CD4-positive, alpha-beta memory T cell (primary cell): Measurements from ENCODE around the gene SUN1. TPM values are rescaled to one million over a fixed set of nuclear protein-coding genes. Genes with fewer than 3 reads are reported as not detected.

Source experiments
- CTCF ChIA-PET: fragments of 350-600 bp; sonication (Branson Sonifier 250); formaldehyde crosslinking; loops from one replicate; lab custom pipeline; 2021; ENCODE audit warnings: inconsistent platforms; ENCODE audit not compliant: partially characterized antibody; lab: Charles Lee
- POLR2A ChIA-PET: fragments of 350-600 bp; sonication (Branson Sonifier 250); formaldehyde crosslinking; loops from one replicate; lab custom pipeline; 2021; ENCODE audit not compliant: partially characterized antibody; lab: Charles Lee
- DNase-seq, 5 donors: peaks; one replicate each; pipeline versions ENCODE4 v3.0.0 to v3.0.0-alpha.2; 2020 to 2022; ENCODE audit warnings: mixed read lengths in 1 of 5
- H3K27ac ChIP-seq: one replicate; pipeline ENCODE4 v1.7.0; 2013; ENCODE audit warnings: low read depth, low read length
- H3K27me3 ChIP-seq: 2 replicates; pipeline ENCODE4 v1.7.0; 2013; ENCODE audit warnings: mild to moderate bottlenecking, low read length, moderate library complexity; ENCODE audit not compliant: insufficient read depth
- H3K36me3 ChIP-seq: 2 replicates; pipeline ENCODE4 v1.7.0; 2013; ENCODE audit warnings: mild to moderate bottlenecking, low read length, moderate library complexity; ENCODE audit not compliant: insufficient read depth
- H3K4me1 ChIP-seq: 2 replicates; pipeline ENCODE4 v1.7.0; 2013; ENCODE audit warnings: mild to moderate bottlenecking, low read length, moderate library complexity; ENCODE audit not compliant: insufficient read depth
- H3K4me3 ChIP-seq, 2 donors: one replicate each; pipeline ENCODE4 v1.7.0; 2013; ENCODE audit warnings: low read length in 2 of 2, mild to moderate bottlenecking in 1 of 2
- H3K9me3 ChIP-seq, 2 donors: one replicate each; pipeline ENCODE4 v1.7.0; 2013; ENCODE audit warnings: low read length in 2 of 2, control low read depth in 1 of 2; ENCODE audit not compliant: control insufficient read depth in 1 of 2
- H3K27ac Mint-ChIP-seq, 7 donors: one replicate each; pipeline ENCODE4 v1.8.0; 2020 to 2021; ENCODE audit warnings: mixed read lengths in 7 of 7, mild to moderate bottlenecking in 6 of 7, inconsistent platforms in 3 of 7, moderate library complexity in 3 of 7
- H3K27me3 Mint-ChIP-seq, 2 donors: one replicate each; pipeline ENCODE4 v1.8.0; 2020 to 2021; ENCODE audit warnings: mixed read lengths in 2 of 2
- H3K36me3 Mint-ChIP-seq, 2 donors: one replicate each; pipeline ENCODE4 v1.8.0; 2020 to 2021; ENCODE audit warnings: mixed read lengths in 2 of 2, inconsistent platforms in 1 of 2, mild to moderate bottlenecking in 1 of 2
- H3K4me1 Mint-ChIP-seq, 4 donors: one replicate each; pipeline ENCODE4 v1.8.0; 2020 to 2021; ENCODE audit warnings: mixed read lengths in 4 of 4, mild to moderate bottlenecking in 1 of 4
- H3K4me3 Mint-ChIP-seq, 8 donors: one replicate each; pipeline ENCODE4 v1.8.0; 2020 to 2021; ENCODE audit warnings: mixed read lengths in 8 of 8, mild to moderate bottlenecking in 7 of 8, moderate library complexity in 6 of 8, inconsistent platforms in 3 of 8
- H3K9me3 Mint-ChIP-seq, 8 donors: one replicate each; pipeline ENCODE4 v1.8.0; 2020 to 2021; ENCODE audit warnings: mixed read lengths in 8 of 8, mild to moderate bottlenecking in 5 of 8, inconsistent platforms in 3 of 8, moderate library complexity in 1 of 8
- intact Hi-C: fragments of 100-400 bp; cut with micrococcal nuclease; formaldehyde crosslinking; loops from one replicate; pipeline ENCODE4 v1.15.1; 2023
- polyA plus RNA-seq, 2 donors: library from polyadenylated mRNA; unstranded; fragments of 300-500 nt; fragmentation: Illumina TruSeq; gene quantifications; one replicate each; pipeline ENCODE4 v1.2.3, GENCODE V29; 2021
- total RNA-seq, 2 experiments: library from RNA; stranded (reverse); gene quantifications; one replicate each; pipeline ENCODE4 v1.2.3, GENCODE V29; 2021

SUN1 gene
- total and polyA plus RNA-seq, 4 experiments from 2014 or later: 53.7 to 210 (median 131) TPM

- no peaks in the 10 kb centered on the region for H3K4me1 Mint-ChIP-seq
- H3K27me3 ChIP-seq: no peaks in the 10 kb centered on the region
- CTCF ChIA-PET: no interaction called here
- intact Hi-C loops: no loop called here
- H3K27ac Mint-ChIP-seq: no peak overlapping the region
- no peaks in the 10 kb centered on the region for H3K4me1 ChIP-seq
- POLR2A ChIA-PET: no interaction called here
- no peak overlapping the region for H3K4me3 Mint-ChIP-seq
- peaks cover 0 to 2% (median 0%) of the 10 kb centered on the region in 8 donors for H3K9me3 Mint-ChIP-seq
- DNase-seq: no peak
- no peak overlapping the region for H3K27ac ChIP-seq
- no peaks in the 10 kb centered on the region for H3K9me3 ChIP-seq
- H3K36me3 ChIP-seq: no peaks in the 10 kb centered on the region
- no peaks in the 10 kb centered on the region for H3K36me3 Mint-ChIP-seq
- no peak overlapping the region for H3K4me3 ChIP-seq
- H3K27me3 Mint-ChIP-seq: no peaks in the 10 kb centered on the region
These were observed 27.0 kb upstream of the SUN1 start for GRCh38 chr7:805261-805660.

GRCh38 chr7:815284-816216, 16.7 kb upstream of the SUN1 start:
- Histone ChIP-seq H3K9me3 (no peaks in the 10 kb centered on the region), H3K27me3 (no peaks in the 10 kb centered on the region), H3K4me1 (peaks cover 55% of the 10 kb centered on the region), H3K36me3 (no peaks in the 10 kb centered on the region), H3K4me3 (peak overlapping the region; percentile 17 to 56), H3K27ac (peak overlapping the region; percentile 16)
- DNase-seq: peak in 3 of 5 donors; percentile 6 to 54 (median 15)
- POLR2A ChIA-PET: interaction anchor here (0.8 to 2.9 kb wide), 7 partner anchors 16 to 464 kb away, joined by 3 to 50 read pairs (median 7); partner anchors contain the start of gene SUN1
- CTCF ChIA-PET: interaction anchor here (0.7 kb wide), 1 partner anchor 746 kb away, joined by 3 read pairs; no protein-coding TSS in a partner anchor
- Mint-ChIP-seq H3K4me3 (peak overlapping the region; percentile 84 to 91 (median 87)), H3K27ac (peak overlapping the region; percentile 85 to 93 (median 89)), H3K27me3 (no peaks in the 10 kb centered on the region), H3K9me3 (peaks cover 0 to 4% (median 0%) of the 10 kb centered on the region in 8 donors), H3K36me3 (peaks cover 2 to 12% of the 10 kb centered on the region in 2 donors), H3K4me1 (peaks cover 42 to 68% (median 56%) of the 10 kb centered on the region in 4 donors)
- intact Hi-C loops: loop anchor here (1.0 kb wide), 2 partner anchors 17 to 61 kb away; partner anchors contain the start of genes GET4 and SUN1

GRCh38 chr7:816300-816750, 16.0 kb upstream of the SUN1 start:
- Mint-ChIP-seq H3K9me3 (peaks cover 0 to 4% (median 0%) of the 10 kb centered on the region in 8 donors), H3K36me3 (peaks cover 6 to 14% of the 10 kb centered on the region in 2 donors), H3K4me3 (peak overlapping the region; percentile 63 to 89 (median 77)), H3K27ac (peak overlapping the region in 1 of 7 donors; percentile 41), H3K27me3 (no peaks in the 10 kb centered on the region), H3K4me1 (peaks cover 46 to 74% (median 60%) of the 10 kb centered on the region in 4 donors)
- H3K27ac ChIP-seq: peak overlapping the region; percentile 16
- H3K27me3 ChIP-seq: no peaks in the 10 kb centered on the region
- no peaks in the 10 kb centered on the region for H3K36me3 ChIP-seq
- H3K9me3 ChIP-seq: no peaks in the 10 kb centered on the region
- H3K4me3 ChIP-seq: peak overlapping the region in 1 of 2 donors; percentile 56
- CTCF ChIA-PET: interaction anchor here (1.5 kb wide), 1 partner anchor 56 kb away, joined by 15 read pairs; no protein-coding TSS in a partner anchor
- peak; percentile 96 to 98 (median 97) for DNase-seq
- peaks cover 57% of the 10 kb centered on the region for H3K4me1 ChIP-seq
- POLR2A ChIA-PET: interaction anchor here (0.8 to 2.9 kb wide), 9 partner anchors 12 to 465 kb away, joined by 3 to 50 read pairs (median 7); partner anchors contain the start of gene SUN1
- intact Hi-C loops: loop anchor here (1.0 kb wide), 2 partner anchors 16 to 60 kb away; partner anchors contain the start of genes GET4 and SUN1

DNA sequence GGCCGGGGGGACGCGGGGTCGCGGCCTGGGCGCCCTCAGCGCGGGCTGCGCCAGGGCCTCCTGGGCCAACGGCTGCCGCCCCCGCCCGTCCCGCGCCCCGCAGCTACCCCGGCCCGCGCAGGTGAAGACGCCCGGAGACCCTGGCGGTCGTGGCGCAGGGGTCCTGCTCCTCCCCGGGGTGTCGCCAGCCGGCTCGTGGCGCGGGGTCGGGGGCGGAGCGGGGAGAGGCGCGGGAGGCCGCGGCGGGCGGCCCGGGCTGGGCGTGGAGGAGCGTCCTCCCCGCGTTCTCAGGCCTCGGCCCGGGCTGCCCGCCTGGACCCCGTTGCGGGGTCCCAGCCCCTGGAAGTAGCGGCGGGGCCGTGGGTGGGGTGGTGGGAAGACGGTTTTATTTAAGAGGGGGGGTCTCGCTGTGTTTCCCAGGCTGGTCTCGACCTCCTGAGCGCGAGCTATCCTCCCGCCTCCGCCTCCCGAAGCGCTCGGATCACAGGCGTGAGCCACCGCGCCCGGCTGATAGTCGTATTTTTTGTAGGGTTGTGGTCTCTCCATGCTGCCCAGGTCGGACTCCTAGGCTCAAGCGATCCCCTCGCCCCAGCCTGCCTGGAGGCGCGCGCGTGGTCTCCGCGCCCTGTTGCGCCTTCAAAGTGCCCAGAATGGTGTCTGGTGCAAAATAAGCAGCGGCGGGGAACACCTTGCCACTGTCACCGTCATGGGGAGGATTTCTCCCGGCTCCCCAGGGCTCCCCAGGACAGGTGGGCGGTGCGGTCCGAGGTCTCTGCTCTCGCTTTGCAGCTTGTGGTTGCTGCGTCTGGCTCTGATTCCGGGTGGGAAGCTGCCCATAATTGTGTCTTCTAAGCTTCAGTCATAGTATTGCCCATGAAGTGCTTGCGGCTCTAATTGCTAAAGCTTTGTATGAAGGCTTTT, 15.3 kb upstream of the SUN1 start:
- intact Hi-C loops: loop anchor here (1.0 kb wide), 2 partner anchors 15 to 59 kb away; partner anchors contain the start of genes GET4 and SUN1
- no peaks in the 10 kb centered on the region for H3K27me3 Mint-ChIP-seq
- H3K36me3 Mint-ChIP-seq: peaks cover 6 to 14% of the 10 kb centered on the region in 2 donors
- Histone ChIP-seq H3K9me3 (no peaks in the 10 kb centered on the region), H3K36me3 (no peaks in the 10 kb centered on the region), H3K4me3 (peak overlapping the region; percentile 47 to 67), H3K4me1 (peaks cover 59% of the 10 kb centered on the region), H3K27me3 (no peaks in the 10 kb centered on the region), H3K27ac (peak overlapping the region; percentile 66)
- ChIA-PET POLR2A (interaction anchor here (0.8 to 2.9 kb wide), 12 partner anchors 9 to 696 kb away, joined by 3 to 50 read pairs (median 4); partner anchors contain the start of gene SUN1), CTCF (interaction anchor here (1.5 to 3.5 kb wide), 2 partner anchors 16 to 56 kb away, joined by 15 to 18 read pairs; partner anchors contain the start of gene SUN1)
- DNase-seq: peak; percentile 18 to 72 (median 30)
- H3K27ac Mint-ChIP-seq: peak overlapping the region; percentile 85 to 96 (median 94)
- peaks cover 0 to 4% (median 0%) of the 10 kb centered on the region in 8 donors for H3K9me3 Mint-ChIP-seq
- peak overlapping the region; percentile 87 to 97 (median 94) for H3K4me3 Mint-ChIP-seq
- peaks cover 48 to 76% (median 63%) of the 10 kb centered on the region in 4 donors for H3K4me1 Mint-ChIP-seq

DNA sequence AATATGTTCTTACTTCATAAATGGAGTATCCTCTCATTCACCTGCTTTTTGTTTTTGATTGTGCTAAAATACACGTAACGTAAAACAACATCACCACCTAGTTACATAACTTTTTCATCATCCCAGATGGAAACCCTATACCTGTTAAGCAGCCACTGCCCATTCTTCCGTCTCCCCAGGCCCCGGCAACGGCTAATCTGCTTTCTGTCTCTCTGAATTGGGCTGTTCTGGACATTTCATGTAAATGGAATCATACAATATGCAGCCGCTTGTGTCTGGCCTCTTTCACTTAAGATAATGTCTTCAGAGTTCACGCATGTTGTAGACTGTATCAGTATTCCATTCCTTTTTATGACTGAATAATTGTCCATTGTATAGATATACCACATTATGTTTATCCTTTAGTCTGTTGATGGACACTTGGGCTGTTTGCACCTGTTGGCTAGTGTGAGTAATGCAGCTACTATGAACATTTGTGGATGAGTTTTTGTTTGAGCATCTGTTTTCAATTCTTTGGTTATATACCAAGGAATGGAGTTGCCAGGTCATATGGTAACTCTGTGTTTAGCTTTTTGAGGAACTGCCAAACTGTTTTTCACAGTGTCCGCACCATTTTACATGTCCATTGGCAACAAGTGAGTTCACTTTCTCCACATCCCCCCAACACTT, 14.1 kb upstream of the SUN1 start:
- peak overlapping the region; percentile 87 to 97 (median 94) for H3K4me3 Mint-ChIP-seq
- H3K36me3 ChIP-seq: peaks cover 4% of the 10 kb centered on the region
- H3K36me3 Mint-ChIP-seq: peaks cover 13 to 21% of the 10 kb centered on the region in 2 donors
- no peaks in the 10 kb centered on the region for H3K27me3 Mint-ChIP-seq
- ChIA-PET POLR2A (interaction anchor here (0.9 to 2.9 kb wide), 8 partner anchors 8 to 695 kb away, joined by 3 to 50 read pairs (median 6); partner anchors contain the start of gene SUN1), CTCF (interaction anchor here (1.1 to 3.5 kb wide), 3 partner anchors 14 to 55 kb away, joined by 3 to 18 read pairs (median 15); partner anchors contain the start of gene SUN1)
- peak in 1 of 5 donors; percentile 27 for DNase-seq
- peak overlapping the region in 1 of 2 donors; percentile 14 for H3K4me3 ChIP-seq
- intact Hi-C loops: no loop called here
- no peaks in the 10 kb centered on the region for H3K27me3 ChIP-seq
- peaks cover 0 to 5% (median 0%) of the 10 kb centered on the region in 8 donors for H3K9me3 Mint-ChIP-seq
- no peak overlapping the region for H3K27ac ChIP-seq
- H3K4me1 Mint-ChIP-seq: peaks cover 46 to 76% (median 59%) of the 10 kb centered on the region in 4 donors
- H3K4me1 ChIP-seq: peaks cover 48% of the 10 kb centered on the region
- no peaks in the 10 kb centered on the region for H3K9me3 ChIP-seq
- H3K27ac Mint-ChIP-seq: peak overlapping the region; percentile 85 to 96 (median 94)

DNA sequence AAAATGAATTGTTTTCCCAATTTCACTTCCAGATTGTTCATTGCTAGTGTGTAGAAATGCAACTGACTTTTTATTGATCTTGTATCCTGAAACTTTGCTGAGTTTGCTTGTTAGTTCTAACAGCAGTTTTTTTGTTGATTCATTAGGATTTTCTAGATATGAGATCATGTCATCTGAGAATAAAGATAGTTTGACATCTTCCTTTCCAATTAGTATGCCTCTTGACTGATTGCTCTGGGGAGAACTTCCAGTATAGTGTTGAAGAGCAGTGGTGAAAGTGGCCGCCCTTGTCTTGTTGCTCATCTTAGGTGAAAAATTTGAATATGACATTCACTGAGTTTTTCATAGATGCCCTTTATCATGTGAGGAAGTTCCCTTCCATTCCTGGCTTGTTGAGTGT, 11.9 kb upstream of the SUN1 start:
- Histone ChIP-seq H3K4me1 (peaks cover 37% of the 10 kb centered on the region), H3K27ac (no peak overlapping the region), H3K27me3 (no peaks in the 10 kb centered on the region), H3K9me3 (no peaks in the 10 kb centered on the region), H3K4me3 (no peak overlapping the region), H3K36me3 (peaks cover 5% of the 10 kb centered on the region)
- no peak overlapping the region for H3K4me3 Mint-ChIP-seq
- H3K27ac Mint-ChIP-seq: peak overlapping the region in 1 of 7 donors; percentile 44
- ChIA-PET CTCF (interaction anchor here (3.5 kb wide), 1 partner anchor 12 kb away, joined by 18 read pairs; the partner anchor contains the start of gene SUN1), POLR2A (no interaction called here)
- peaks cover 0 to 3% (median 0%) of the 10 kb centered on the region in 8 donors for H3K9me3 Mint-ChIP-seq
- H3K36me3 Mint-ChIP-seq: peaks cover 21 to 29% of the 10 kb centered on the region in 2 donors
- no peaks in the 10 kb centered on the region for H3K27me3 Mint-ChIP-seq
- intact Hi-C loops: no loop called here
- peaks cover 48 to 75% (median 61%) of the 10 kb centered on the region in 4 donors for H3K4me1 Mint-ChIP-seq
- DNase-seq: no peak
